ENCODE measurements around the gene CCDC51. TPM values are rescaled to one million over a fixed set of nuclear protein-coding genes. Genes with fewer than 3 reads are reported as not detected.

Gene CCDC51
- total RNA-seq, 1 donor, result 21.2 TPM

- H3K4me3 ChIP-seq (ENCODE audit: low read depth, low read length), result peak overlapping the region; percentile 85
- peak; percentile 42 for DNase-seq (ENCODE audit: low read depth)
- no peak for TF ChIP-seq CTCF (IDR thresholded peaks at IDR 0.05; ENCODE audit: insufficient read depth, low read depth, low read length)
Measured at GRCh38 chr3:48440590-48440958, 655 bp upstream of the CCDC51 start.

- DNase-seq (ENCODE audit: low read depth), result no peak
- TF ChIP-seq CTCF (IDR thresholded peaks at IDR 0.05; ENCODE audit: insufficient read depth, low read depth, low read length), result no peak
- no peak overlapping the region for H3K4me3 ChIP-seq (ENCODE audit: low read depth, low read length)
Measured at GRCh38 chr3:48437812-48438211, 2.1 kb downstream of the CCDC51 start.

DNA sequence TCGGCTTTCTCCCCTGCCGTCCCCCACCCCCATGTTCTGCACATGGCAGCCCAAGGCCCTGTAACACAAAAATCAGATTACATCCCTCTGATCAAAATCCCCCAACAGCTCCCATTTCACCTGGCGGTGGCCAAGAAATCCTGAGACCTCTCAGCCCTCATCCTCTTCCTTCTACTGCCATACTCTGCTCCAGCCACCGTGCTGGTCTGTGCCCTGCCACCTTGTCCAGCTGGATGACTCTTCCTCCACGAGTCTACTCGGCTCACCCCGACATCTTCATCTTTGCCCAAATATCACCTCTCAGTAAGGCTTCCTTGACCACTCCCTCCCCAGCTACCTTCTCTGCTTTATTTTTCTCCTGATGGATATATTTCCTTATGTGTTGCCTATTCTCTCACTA is 3.1 kb downstream of the CCDC51 start:
- H3K4me3 ChIP-seq (ENCODE audit: low read depth, low read length), result no peak overlapping the region
- TF ChIP-seq CTCF (IDR thresholded peaks at IDR 0.05; ENCODE audit: insufficient read depth, low read depth, low read length), result no peak
- no peak for DNase-seq (ENCODE audit: low read depth)

GRCh38 chr3:48436477-48436787 is 3.5 kb downstream of the CCDC51 start:
- DNase-seq (ENCODE audit: low read depth), result no peak
- no peak for TF ChIP-seq CTCF (IDR thresholded peaks at IDR 0.05; ENCODE audit: insufficient read depth, low read depth, low read length)
- H3K4me3 ChIP-seq (ENCODE audit: low read depth, low read length), result no peak overlapping the region

- peak; percentile 100 for TF ChIP-seq CTCF (IDR thresholded peaks at IDR 0.05; ENCODE audit: insufficient read depth, low read depth, low read length)
- H3K4me3 ChIP-seq (ENCODE audit: low read depth, low read length), result no peak overlapping the region
- DNase-seq (ENCODE audit: low read depth), result peak; percentile 85
Measured at GRCh38 chr3:48435774-48436476, 4.0 kb downstream of the CCDC51 start.

- DNase-seq (ENCODE audit: low read depth), result no peak
- H3K4me3 ChIP-seq (ENCODE audit: low read depth, low read length), result no peak overlapping the region
- no peak for TF ChIP-seq CTCF (IDR thresholded peaks at IDR 0.05; ENCODE audit: insufficient read depth, low read depth, low read length)
Measured at GRCh38 chr3:48435223-48435595, 4.7 kb downstream of the CCDC51 start.

GRCh38 chr3:48434591-48435222 is 5.2 kb downstream of the CCDC51 start:
- DNase-seq (ENCODE audit: low read depth), result no peak
- no peak for TF ChIP-seq CTCF (IDR thresholded peaks at IDR 0.05; ENCODE audit: insufficient read depth, low read depth, low read length)
- H3K4me3 ChIP-seq (ENCODE audit: low read depth, low read length), result no peak overlapping the region
